ENCODE measurements around the gene FHL2. TPM values are rescaled to one million over a fixed set of nuclear protein-coding genes. Genes with fewer than 3 reads are reported as not detected.

Gene FHL2
- total RNA-seq, 4 donors from 2014 or later: 53.7 to 99.2 (median 71.6) TPM

GRCh38 chr2:105415007-105415406 lies 16.2 kb upstream of the FHL2 start:
- H3K4me1 ChIP-seq: peaks cover 0 to 5% (median 2%) of the 10 kb centered on the region in 4 donors
- no peak for TF ChIP-seq POLR2A (IDR thresholded peaks at IDR 0.05)
- no peak for TF ChIP-seq EP300 (IDR thresholded peaks at IDR 0.05)
- no peak for TF ChIP-seq CTCF (IDR thresholded peaks at IDR 0.05)
- no peaks in the 10 kb centered on the region for H3K27me3 ChIP-seq
- H3K4me3 ChIP-seq: no peak overlapping the region
- no peak for DNase-seq (ENCODE audit: low spot score in 2 of 2)
- 64 to 88% methylated on average over 4 of the region's 4 CpGs for WGBS, 2 donors
- H3K36me3 ChIP-seq: no peaks in the 10 kb centered on the region
- no peak overlapping the region for H3K27ac ChIP-seq
- peaks cover 0 to 8% (median 0%) of the 10 kb centered on the region in 4 donors for H3K9me3 ChIP-seq

- Histone ChIP-seq H3K4me3 (no peak overlapping the region), H3K4me1 (peaks cover 0 to 19% (median 3%) of the 10 kb centered on the region in 4 donors), H3K36me3 (no peaks in the 10 kb centered on the region), H3K9me3 (no peaks in the 10 kb centered on the region), H3K27me3 (no peaks in the 10 kb centered on the region), H3K27ac (no peak overlapping the region)
- 52 to 61% methylated on average over 5 of the region's 5 CpGs for WGBS, 2 donors
- DNase-seq (ENCODE audit: low spot score in 2 of 2): no peak
- TF ChIP-seq POLR2A (IDR thresholded peaks at IDR 0.05) (no peak), EP300 (IDR thresholded peaks at IDR 0.05) (no peak), CTCF (IDR thresholded peaks at IDR 0.05) (no peak)
Measured at GRCh38 chr2:105413206-105413605, 14.4 kb upstream of the FHL2 start.

- Histone ChIP-seq H3K4me3 (no peak overlapping the region), H3K36me3 (no peaks in the 10 kb centered on the region), H3K27ac (no peak overlapping the region), H3K27me3 (no peaks in the 10 kb centered on the region), H3K9me3 (no peaks in the 10 kb centered on the region), H3K4me1 (peaks cover 0 to 19% (median 3%) of the 10 kb centered on the region in 4 donors)
- 77% methylated on average over 11 of the region's 11 CpGs for WGBS, 2 donors
- DNase-seq (ENCODE audit: low spot score in 2 of 2): no peak
- no peak for TF ChIP-seq POLR2A (IDR thresholded peaks at IDR 0.05)
- TF ChIP-seq EP300 (IDR thresholded peaks at IDR 0.05): no peak
- TF ChIP-seq CTCF (IDR thresholded peaks at IDR 0.05): no peak
Measured at GRCh38 chr2:105412584-105412983, 13.7 kb upstream of the FHL2 start.

- H3K27me3 ChIP-seq: no peaks in the 10 kb centered on the region
- H3K27ac ChIP-seq: no peak overlapping the region
Measured at GRCh38 chr2:105411720-105412407, 13.0 kb upstream of the FHL2 start.

More at GRCh38 chr2:105411720-105412407, 13.0 kb upstream of the FHL2 start:
- no peaks in the 10 kb centered on the region for H3K9me3 ChIP-seq
- DNase-seq (ENCODE audit: low spot score in 2 of 2): no peak
- H3K4me1 ChIP-seq: peaks cover 0 to 19% (median 3%) of the 10 kb centered on the region in 4 donors
- H3K36me3 ChIP-seq: no peaks in the 10 kb centered on the region
- no peak overlapping the region for H3K4me3 ChIP-seq
- no peak for TF ChIP-seq CTCF (IDR thresholded peaks at IDR 0.05)
- TF ChIP-seq EP300 (IDR thresholded peaks at IDR 0.05): no peak
- TF ChIP-seq POLR2A (IDR thresholded peaks at IDR 0.05): no peak
- WGBS, 2 donors: 94 to 95% methylated on average over 6 of the region's 6 CpGs
